H1 (cell line): ENCODE results near the gene SPATA13. TPM values are rescaled to one million over a fixed set of nuclear protein-coding genes. Genes with fewer than 3 reads are reported as not detected.

ENCODE experiments used
- MAX ChIP-seq: IDR thresholded peaks from 2 replicates; pipeline ENCODE4 v1.6.1; 2012; ENCODE audit warnings: inconsistent platforms
- NANOG ChIP-seq: IDR thresholded peaks from 2 replicates; pipeline ENCODE4 v1.6.1; 2011; ENCODE audit warnings: low read length, low read depth, mild to moderate bottlenecking, inconsistent platforms; ENCODE audit not compliant: insufficient read depth, poor library complexity, severe bottlenecking
- polyA plus RNA-seq, 7 experiments: library from polyadenylated mRNA; depleted of rRNA in 3 of 7; stranded (reverse) in 5 of 7; unstranded in 2 of 7; fragments of >200 nt in 5 of 7; fragments of 200-250 nt in 2 of 7; gene quantifications; 1 replicate in 5 of 7; 2 replicates in 1 of 7; 4 replicates in 1 of 7; pipeline versions ENCODE4 v1.2.1 to v1.2.3, GENCODE V29; 2011 to 2013; ENCODE audit warnings: missing spikeins in 2 of 7, mixed read lengths in 2 of 7
- total RNA-seq: library from RNA; stranded (reverse); fragmentation: NEBNext Ultra II Directional; extraction: Animal tissue kit (Norgen Biotek cat#: 25700); gene quantifications from 2 replicates; pipeline ENCODE4 v1.2.1, GENCODE V29; 2021

SPATA13 gene
- total and polyA plus RNA-seq, 2 of the 8 experiments (the other 6 are each of a cell fraction or from before 2014, with no cell fraction given): 12.6 to 30.9 TPM

GRCh38 chr13:24307211-24308067 lies 146.9 kb downstream of the SPATA13 start (continued):
- no peak for TF ChIP-seq MAX
- TF ChIP-seq NANOG: no peak
- TF ChIP-seq, all 59 proteins: peak for 0
